H1 (cell line): Measurements from ENCODE around the gene SUDS3. TPM values are rescaled to one million over a fixed set of nuclear protein-coding genes. Genes with fewer than 3 reads are reported as not detected.

Experiments
- HDAC2 ChIP-seq, 2 experiments: fragments of 300-600 bp in 1 of 2; sonication (generic) in 1 of 2; IDR thresholded peaks; 2 replicates each; pipeline ENCODE4 v1.6.1; 2011 to 2012; ENCODE audit warnings: low read depth in 2 of 2, low read length in 2 of 2, mild to moderate bottlenecking in 2 of 2, moderate library complexity in 2 of 2, borderline replicate concordance in 1 of 2, inconsistent platforms in 1 of 2
- polyA plus RNA-seq, 7 experiments: library from polyadenylated mRNA; depleted of rRNA in 3 of 7; stranded (reverse) in 5 of 7; unstranded in 2 of 7; fragments of >200 nt in 5 of 7; fragments of 200-250 nt in 2 of 7; gene quantifications; 1 replicate in 5 of 7; 2 replicates in 1 of 7; 4 replicates in 1 of 7; pipeline versions ENCODE4 v1.2.1 to v1.2.3, GENCODE V29; 2011 to 2013; ENCODE audit warnings: missing spikeins in 2 of 7, mixed read lengths in 2 of 7
- total RNA-seq: library from RNA; stranded (reverse); fragmentation: NEBNext Ultra II Directional; extraction: Animal tissue kit (Norgen Biotek cat#: 25700); gene quantifications from 2 replicates; pipeline ENCODE4 v1.2.1, GENCODE V29; 2021
- TF ChIP-seq, protein P1 (sequence below): IDR thresholded peaks from 2 replicates; pipeline ENCODE4 v1.6.1; 2011; ENCODE audit warnings: low read depth, mild to moderate bottlenecking, low read length; ENCODE audit not compliant: insufficient read depth

Gene SUDS3
- total and polyA plus RNA-seq, 2 of the 8 experiments (the other 6 are each of a cell fraction or from before 2014, with no cell fraction given) = 30.0 to 58.7 TPM

DNA sequence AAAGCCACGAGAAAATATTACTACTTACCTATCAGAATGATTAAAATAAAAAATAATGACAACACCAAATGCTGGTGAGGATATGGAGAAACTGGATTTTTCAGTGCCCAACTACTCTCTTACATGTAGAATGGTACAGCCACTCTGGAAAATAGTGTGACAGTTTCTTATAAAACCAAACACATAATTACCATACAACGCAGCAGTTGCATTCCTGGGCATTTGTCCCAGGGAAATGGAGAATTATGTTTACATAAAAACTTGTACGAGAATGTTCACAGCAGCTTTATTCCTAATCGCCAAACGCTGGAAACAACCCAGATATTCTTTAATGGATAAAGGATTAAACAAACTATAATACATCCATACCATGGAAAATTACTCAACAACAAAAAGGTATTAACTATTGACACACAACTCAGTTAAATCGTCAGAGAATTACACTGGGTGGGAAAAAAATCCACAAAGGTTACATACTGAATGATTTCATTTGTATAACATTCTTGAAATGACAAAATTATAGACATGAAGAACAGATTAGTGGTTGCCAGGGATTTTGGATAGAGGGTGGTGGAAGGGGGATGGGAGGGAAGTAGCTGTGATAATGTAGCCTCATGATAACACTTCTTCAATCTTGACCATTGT lies 39.0 kb upstream of the SUDS3 start (continued):
- TF ChIP-seq, protein P1, sequence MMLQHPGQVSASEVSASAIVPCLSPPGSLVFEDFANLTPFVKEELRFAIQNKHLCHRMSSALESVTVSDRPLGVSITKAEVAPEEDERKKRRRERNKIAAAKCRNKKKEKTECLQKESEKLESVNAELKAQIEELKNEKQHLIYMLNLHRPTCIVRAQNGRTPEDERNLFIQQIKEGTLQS = no peak
- TF ChIP-seq HDAC2 (IDR thresholded peaks at IDR 0.05; ENCODE audit: borderline replicate concordance in 1 of 2, low read depth in 2 of 2, low read length in 2 of 2) = no peak
